Measurements from ENCODE around the gene SUSD1. TPM values are rescaled to one million over a fixed set of nuclear protein-coding genes. Genes with fewer than 3 reads are reported as not detected.

Gene SUSD1
- total RNA-seq: 40.2 and 41.1 TPM in 2 replicates
- long read RNA-seq, partial matches to known transcripts: 8 of 17 reads
- long read RNA-seq, other reads (novel, unspliced or antisense): 6 of 17 reads

- DNase-seq (ENCODE audit: low spot score, unreplicated experiment): peak; percentile 42
- Mint-ChIP-seq H3K27me3 (peaks cover 12% of the 10 kb centered on the region), H3K4me1 (ENCODE audit: low read depth) (peaks cover 33% of the 10 kb centered on the region), H3K9me3 (ENCODE audit: low read depth) (no peaks in the 10 kb centered on the region), H3K27ac (peak within 1 kb of the TSS; percentile 95), H3K36me3 (ENCODE audit: insufficient read depth) (peaks cover 7% of the 10 kb centered on the region), H3K4me3 (ENCODE audit: low read depth) (peak within 1 kb of the TSS; percentile 87)
- TF ChIP-seq CTCF (IDR thresholded peaks at IDR 0.05; ENCODE audit: unreplicated experiment): no peak
Measured at GRCh38 chr9:112174965-112175795, at the start of gene SUSD1. Gene SUSD1 (minus strand): TSS chr9:112175297. CDS start chr9:112175235, 62 bp downstream.

- no peaks in the 10 kb centered on the region for H3K9me3 Mint-ChIP-seq (ENCODE audit: low read depth)
- no peaks in the 10 kb centered on the region for H3K27me3 Mint-ChIP-seq
- DNase-seq (ENCODE audit: low spot score, unreplicated experiment): no peak
- peaks cover 18% of the 10 kb centered on the region for H3K36me3 Mint-ChIP-seq (ENCODE audit: insufficient read depth)
- TF ChIP-seq CTCF (IDR thresholded peaks at IDR 0.05; ENCODE audit: unreplicated experiment): no peak
- no peak overlapping the region for H3K4me3 Mint-ChIP-seq (ENCODE audit: low read depth)
- no peak overlapping the region for H3K27ac Mint-ChIP-seq
- H3K4me1 Mint-ChIP-seq (ENCODE audit: low read depth): no peaks in the 10 kb centered on the region
Measured at GRCh38 chr9:112224401-112225289, 49.5 kb upstream of the SUSD1 start.

- TF ChIP-seq CTCF (IDR thresholded peaks at IDR 0.05; ENCODE audit: unreplicated experiment): no peak
- DNase-seq (ENCODE audit: low spot score, unreplicated experiment): no peak
- Mint-ChIP-seq H3K27me3 (no peaks in the 10 kb centered on the region), H3K4me3 (ENCODE audit: low read depth) (no peak overlapping the region), H3K4me1 (ENCODE audit: low read depth) (no peaks in the 10 kb centered on the region), H3K36me3 (ENCODE audit: insufficient read depth) (peaks cover 8% of the 10 kb centered on the region), H3K27ac (no peak overlapping the region), H3K9me3 (ENCODE audit: low read depth) (no peaks in the 10 kb centered on the region)
Measured at GRCh38 chr9:112218908-112219307, 43.8 kb upstream of the SUSD1 start.

GRCh38 chr9:112212926-112213325, 37.8 kb upstream of the SUSD1 start:
- no peaks in the 10 kb centered on the region for H3K4me1 Mint-ChIP-seq (ENCODE audit: low read depth)
- H3K36me3 Mint-ChIP-seq (ENCODE audit: insufficient read depth): peaks cover 33% of the 10 kb centered on the region
- H3K9me3 Mint-ChIP-seq (ENCODE audit: low read depth): peaks cover 8% of the 10 kb centered on the region
- no peak for TF ChIP-seq CTCF (IDR thresholded peaks at IDR 0.05; ENCODE audit: unreplicated experiment)
- H3K4me3 Mint-ChIP-seq (ENCODE audit: low read depth): no peak overlapping the region
- no peak overlapping the region for H3K27ac Mint-ChIP-seq
- H3K27me3 Mint-ChIP-seq: no peaks in the 10 kb centered on the region
- no peak for DNase-seq (ENCODE audit: low spot score, unreplicated experiment)

- Mint-ChIP-seq H3K4me1 (ENCODE audit: low read depth) (no peaks in the 10 kb centered on the region), H3K9me3 (ENCODE audit: low read depth) (peaks cover 21% of the 10 kb centered on the region), H3K27me3 (no peaks in the 10 kb centered on the region), H3K36me3 (ENCODE audit: insufficient read depth) (peaks cover 51% of the 10 kb centered on the region), H3K27ac (no peak overlapping the region), H3K4me3 (ENCODE audit: low read depth) (no peak overlapping the region)
- no peak for DNase-seq (ENCODE audit: low spot score, unreplicated experiment)
- TF ChIP-seq CTCF (IDR thresholded peaks at IDR 0.05; ENCODE audit: unreplicated experiment): no peak
Measured at GRCh38 chr9:112207451-112207850, 32.4 kb upstream of the SUSD1 start.

Measured in progenitor cell of endocrine pancreas (in vitro differentiated cells).